B cell (primary cell): ENCODE measurements around the gene PERCC1. TPM values are rescaled to one million over a fixed set of nuclear protein-coding genes. Genes with fewer than 3 reads are reported as not detected.
A peak's percentile ranks its signal among the peaks of the same experiment; 100 is the strongest.

ENCODE experiments used
- ATAC-seq: fragments of 200-7000 bp; cut with Tn5 transposase; one replicate; pipeline ENCODE4 v1.10.0; 2021; ENCODE audit warnings: low read depth, mild to moderate bottlenecking, moderate number of reproducible peaks, moderate library complexity
- CTCF ChIA-PET: fragments of 350-600 bp; sonication (Branson Sonifier 250); formaldehyde crosslinking; loops from one replicate; lab custom pipeline; 2021; ENCODE audit warnings: antibody characterized with exemption, inconsistent platforms; lab: Charles Lee
- POLR2A ChIA-PET: fragments of 350-600 bp; sonication (Branson Sonifier 250); formaldehyde crosslinking; loops from one replicate; lab custom pipeline; 2021; ENCODE audit warnings: antibody characterized with exemption; lab: Charles Lee
- DNase-seq: peaks from one replicate; pipeline ENCODE4 v3.0.0; 2013
- H2AFZ ChIP-seq: 2 replicates; pipeline ENCODE4 v1.6.1; 2012; ENCODE audit warnings: mild to moderate bottlenecking, low read depth, low read length; ENCODE audit not compliant: insufficient read depth, poor library complexity, severe bottlenecking
- H3K27ac ChIP-seq, 2 donors: 1 replicate in 1 of 2; 2 replicates in 1 of 2; pipeline ENCODE4 v1.5.1; 2012 to 2013; ENCODE audit warnings: low read length in 2 of 2, mild to moderate bottlenecking in 2 of 2, moderate library complexity in 1 of 2
- H3K27me3 ChIP-seq, 4 experiments: fragments of 200-600 bp in 1 of 4; sonication (generic) in 1 of 4; replicated peaks in 1 of 4; 1 replicate in 2 of 4; 2 replicates in 2 of 4; pipeline versions ENCODE4 v1.6.1 to v1.7.0; 2013 to 2016; ENCODE audit warnings: low read length in 3 of 4, mild to moderate bottlenecking in 2 of 4, mixed read lengths in 1 of 4, moderate library complexity in 1 of 4; ENCODE audit not compliant: insufficient read depth in 4 of 4, control insufficient read depth in 3 of 4; ENCODE audit errors: control extremely low read depth in 1 of 4
- H3K36me3 ChIP-seq, 2 experiments: replicated peaks in 1 of 2; 1 replicate in 1 of 2; 2 replicates in 1 of 2; pipeline versions ENCODE4 v1.6.1 to v1.7.1; 2013; ENCODE audit warnings: low read length in 1 of 2; ENCODE audit not compliant: insufficient read depth in 2 of 2, control insufficient read depth in 1 of 2; ENCODE audit errors: control extremely low read depth in 1 of 2, extremely low read depth in 1 of 2
- H3K4me1 ChIP-seq, 2 donors: fragments of 200-600 bp in 1 of 2; sonication (generic) in 1 of 2; 1 replicate in 1 of 2; 2 replicates in 1 of 2; pipeline versions ENCODE4 v1.5.1 to v1.6.1; 2013 to 2017; ENCODE audit warnings: low read length in 2 of 2; ENCODE audit not compliant: control insufficient read depth in 2 of 2, insufficient read depth in 2 of 2
- H3K4me2 ChIP-seq: replicated peaks from 2 replicates; pipeline ENCODE3; 2012; ENCODE audit warnings: mild to moderate bottlenecking, low read depth, low read length; ENCODE audit not compliant: poor library complexity, severe bottlenecking
- H3K4me3 ChIP-seq, 5 experiments: fragments of 200-600 bp in 1 of 5; sonication (generic) in 1 of 5; 1 replicate in 3 of 5; 2 replicates in 2 of 5; pipeline versions ENCODE4 v1.5.1 to v1.7.0; 2011 to 2016; ENCODE audit warnings: low read length in 4 of 5, mild to moderate bottlenecking in 4 of 5, low read depth in 2 of 5, control low read depth in 1 of 5, moderate library complexity in 1 of 5; ENCODE audit not compliant: insufficient read depth in 1 of 5; ENCODE audit errors: control extremely low read depth in 1 of 5, extremely low read depth in 1 of 5
- H3K79me2 ChIP-seq: fragments of 200-600 bp; sonication (generic); one replicate; pipeline ENCODE4 v1.6.0; 2016; ENCODE audit warnings: low read length; ENCODE audit not compliant: control insufficient read depth, insufficient read depth
- H3K9ac ChIP-seq: fragments of 200-600 bp; sonication (generic); 2 replicates; pipeline ENCODE4 v1.6.1; 2017; ENCODE audit warnings: mild to moderate bottlenecking, low read length, moderate library complexity
- H3K9me3 ChIP-seq, 3 donors: one replicate each; pipeline versions ENCODE4 v1.6.1 to v1.7.1; 2013; ENCODE audit warnings: low read length in 2 of 3; ENCODE audit not compliant: control insufficient read depth in 2 of 3, insufficient read depth in 1 of 3; ENCODE audit errors: control extremely low read depth in 1 of 3
- H4K20me1 ChIP-seq: 2 replicates; pipeline ENCODE4 v1.6.0; 2012; ENCODE audit warnings: mild to moderate bottlenecking, low read length; ENCODE audit not compliant: insufficient read depth, control insufficient read depth, poor library complexity, severe bottlenecking
- H3K27ac Mint-ChIP-seq: one replicate; pipeline ENCODE4 v1.8.0; 2021; ENCODE audit warnings: mixed read lengths
- H3K27me3 Mint-ChIP-seq: one replicate; pipeline ENCODE4 v1.8.0; 2021; ENCODE audit warnings: mixed read lengths
- H3K4me1 Mint-ChIP-seq: one replicate; pipeline ENCODE4 v1.8.0; 2021; ENCODE audit warnings: mixed read lengths
- H3K4me3 Mint-ChIP-seq: one replicate; pipeline ENCODE4 v1.8.0; 2021; ENCODE audit warnings: mixed read lengths
- H3K9me3 Mint-ChIP-seq: one replicate; pipeline ENCODE4 v1.8.0; 2022; ENCODE audit warnings: mixed read lengths; ENCODE audit not compliant: insufficient read depth
- CTCF ChIP-seq: fragments of 200-600 bp; IDR thresholded peaks from one replicate; pipeline ENCODE4 v1.8.0; 2022; ENCODE audit warnings: antibody characterized with exemption, mild to moderate bottlenecking
- EZH2 ChIP-seq: IDR thresholded peaks from 2 replicates; pipeline ENCODE4 v1.6.1; 2012; ENCODE audit warnings: borderline replicate concordance, low read depth, mild to moderate bottlenecking, moderate library complexity, low read length; ENCODE audit not compliant: insufficient read depth, poor library complexity, severe bottlenecking
- WGBS: methylation state at CpG from one replicate; pipeline ENCODE4 v1.1.5; 2013; ENCODE audit warnings: missing lambda C conversion rate; ENCODE audit not compliant: insufficient coverage; 5-methylcytosine and 5-hydroxymethylcytosine counted together
- intact Hi-C: fragments of 100-400 bp; cut with micrococcal nuclease; formaldehyde crosslinking; loops from one replicate; pipeline ENCODE4 v1.10.0; 2022
- polyA plus RNA-seq: library from polyadenylated mRNA; depleted of rRNA; stranded (reverse); fragments of >200 nt; gene quantifications from 2 replicates; pipeline ENCODE4 v1.2.3, GENCODE V29; 2012
- total RNA-seq, 2 donors: library from RNA; stranded (reverse); fragments of 120-200 nt in 1 of 2; gene quantifications; 1 replicate in 1 of 2; 2 replicates in 1 of 2; pipeline versions ENCODE4 v1.2.3 to v1.2.4, GENCODE V29; 2013 to 2022

PERCC1 gene
- total and polyA plus RNA-seq, 2 donors (not counting 1 experiment from before 2014, with no cell fraction given): 0.46 to 0.64 TPM

GRCh38 chr16:1424028-1424427 is 6.8 kb upstream of the PERCC1 start:
- CTCF ChIA-PET: interaction anchor here (0.7 kb wide), 1 partner anchor 290 kb away, joined by 3 read pairs; no protein-coding TSS in a partner anchor

More at GRCh38 chr16:1424028-1424427, 6.8 kb upstream of the PERCC1 start:
- intact Hi-C loops: no loop called here
- no peaks in the 10 kb centered on the region for H3K9me3 ChIP-seq
- H3K4me2 ChIP-seq: no peak overlapping the region
- Mint-ChIP-seq H3K4me1 (peaks cover 19% of the 10 kb centered on the region), H3K9me3 (no peaks in the 10 kb centered on the region), H3K27me3 (no peaks in the 10 kb centered on the region), H3K4me3 (no peak overlapping the region), H3K27ac (peak overlapping the region; percentile 61)
- POLR2A ChIA-PET: no interaction called here
- H3K4me3 ChIP-seq: no peak overlapping the region
- 92% methylated on average over 10 of the region's 12 CpGs for WGBS
- no peaks in the 10 kb centered on the region for H3K27me3 ChIP-seq
- no peak for DNase-seq
- H3K36me3 ChIP-seq: no peaks in the 10 kb centered on the region
- peaks cover 8% of the 10 kb centered on the region for H4K20me1 ChIP-seq
- peaks cover 19% of the 10 kb centered on the region for H3K79me2 ChIP-seq
- H2AFZ ChIP-seq: no peak overlapping the region
- H3K4me1 ChIP-seq: peaks cover 13 to 28% of the 10 kb centered on the region in 2 donors
- no peak for TF ChIP-seq CTCF
- no peak for TF ChIP-seq EZH2
- ATAC-seq: no peak
- H3K27ac ChIP-seq: no peak overlapping the region
- H3K9ac ChIP-seq: no peak overlapping the region
